Measurements from ENCODE around the gene MCRIP2. TPM values are rescaled to one million over a fixed set of nuclear protein-coding genes. Genes with fewer than 3 reads are reported as not detected.
A peak's percentile ranks its signal among the peaks of the same experiment; 100 is the strongest.
"Not testable (repeated sequence)": the region's sequence is repeated elsewhere in the genome, so short reads cannot be mapped to it uniquely, and the experiment has no call there.

MCRIP2 gene
- total RNA-seq, 2 donors from 2014 or later = 29.5 to 57.7 TPM

- Mint-ChIP-seq H3K27ac (no peak overlapping the region), H3K27me3 (no peaks in the 10 kb centered on the region), H3K36me3 (no peaks in the 10 kb centered on the region), H3K4me3 (no peak overlapping the region), H3K9me3 (no peaks in the 10 kb centered on the region), H3K4me1 (ENCODE audit: low read depth in 2 of 2) (peaks cover 4 to 12% of the 10 kb centered on the region in 2 donors)
- DNase-seq (ENCODE audit: low spot score) = no peak
- no peak for ATAC-seq
These were observed 44.3 kb downstream of the MCRIP2 start for GRCh38 chr16:685967-686366.

GRCh38 chr16:686459-687260 lies 45.0 kb downstream of the MCRIP2 start:
- no peaks in the 10 kb centered on the region for H3K9me3 Mint-ChIP-seq
- no peak overlapping the region for H3K27ac Mint-ChIP-seq
- no peaks in the 10 kb centered on the region for H3K27me3 Mint-ChIP-seq
- no peak for DNase-seq (ENCODE audit: low spot score)
- H3K36me3 Mint-ChIP-seq = no peaks in the 10 kb centered on the region
- H3K4me1 Mint-ChIP-seq (ENCODE audit: low read depth in 2 of 2) = peaks cover 4 to 10% of the 10 kb centered on the region in 2 donors
- ATAC-seq = no peak
- H3K4me3 Mint-ChIP-seq = no peak overlapping the region

- ATAC-seq = no peak
- Mint-ChIP-seq H3K27ac (no peak overlapping the region), H3K4me1 (ENCODE audit: low read depth in 2 of 2) (peaks cover 2 to 10% of the 10 kb centered on the region in 2 donors), H3K36me3 (no peaks in the 10 kb centered on the region), H3K4me3 (no peak overlapping the region), H3K27me3 (peaks cover 0 to 3% of the 10 kb centered on the region in 2 donors), H3K9me3 (no peaks in the 10 kb centered on the region)
- no peak for DNase-seq (ENCODE audit: low spot score)
These were observed 45.9 kb downstream of the MCRIP2 start for GRCh38 chr16:687499-687898.

GRCh38 chr16:689175-689897 lies 47.7 kb downstream of the MCRIP2 start:
- H3K36me3 Mint-ChIP-seq = no peaks in the 10 kb centered on the region
- DNase-seq (ENCODE audit: low spot score) (no peak), ATAC-seq (no peak)
- peaks cover 0 to 6% of the 10 kb centered on the region in 2 donors for H3K27me3 Mint-ChIP-seq
- peaks cover 0 to 10% of the 10 kb centered on the region in 2 donors for H3K4me1 Mint-ChIP-seq (ENCODE audit: low read depth in 2 of 2)
- H3K9me3 Mint-ChIP-seq = no peaks in the 10 kb centered on the region
- H3K4me3 Mint-ChIP-seq = peak overlapping the region; percentile 92
- H3K27ac Mint-ChIP-seq = peak overlapping the region; percentile 76 to 90

DNA sequence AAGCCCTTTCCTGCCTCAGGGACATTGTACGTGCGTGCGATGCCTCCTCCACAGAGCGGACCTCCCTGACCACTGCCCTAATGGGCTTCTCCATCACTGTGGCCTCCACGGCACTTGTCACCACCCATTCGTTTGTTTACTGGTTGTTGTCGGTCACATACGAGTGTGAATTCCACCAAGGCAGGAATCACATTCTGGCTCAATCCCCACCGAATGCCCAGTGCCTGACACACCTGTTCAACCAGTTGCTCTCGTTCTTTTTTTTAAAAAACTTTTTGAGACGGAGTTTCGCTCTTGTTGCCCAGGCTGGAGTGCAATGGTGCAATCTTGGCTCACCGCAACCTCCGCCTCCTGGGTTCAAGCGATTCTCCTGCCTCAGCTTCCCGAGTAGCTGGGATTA lies 49.6 kb downstream of the MCRIP2 start:
- Mint-ChIP-seq H3K4me3 (peak overlapping the region; percentile 60), H3K4me1 (ENCODE audit: low read depth in 2 of 2) (peaks cover 3 to 10% of the 10 kb centered on the region in 2 donors), H3K27ac (peak overlapping the region; percentile 76 to 90)
- not testable (repeated sequence) for H3K36me3 Mint-ChIP-seq; H3K9me3 Mint-ChIP-seq; ATAC-seq; DNase-seq (ENCODE audit: low spot score); H3K27me3 Mint-ChIP-seq

DNA sequence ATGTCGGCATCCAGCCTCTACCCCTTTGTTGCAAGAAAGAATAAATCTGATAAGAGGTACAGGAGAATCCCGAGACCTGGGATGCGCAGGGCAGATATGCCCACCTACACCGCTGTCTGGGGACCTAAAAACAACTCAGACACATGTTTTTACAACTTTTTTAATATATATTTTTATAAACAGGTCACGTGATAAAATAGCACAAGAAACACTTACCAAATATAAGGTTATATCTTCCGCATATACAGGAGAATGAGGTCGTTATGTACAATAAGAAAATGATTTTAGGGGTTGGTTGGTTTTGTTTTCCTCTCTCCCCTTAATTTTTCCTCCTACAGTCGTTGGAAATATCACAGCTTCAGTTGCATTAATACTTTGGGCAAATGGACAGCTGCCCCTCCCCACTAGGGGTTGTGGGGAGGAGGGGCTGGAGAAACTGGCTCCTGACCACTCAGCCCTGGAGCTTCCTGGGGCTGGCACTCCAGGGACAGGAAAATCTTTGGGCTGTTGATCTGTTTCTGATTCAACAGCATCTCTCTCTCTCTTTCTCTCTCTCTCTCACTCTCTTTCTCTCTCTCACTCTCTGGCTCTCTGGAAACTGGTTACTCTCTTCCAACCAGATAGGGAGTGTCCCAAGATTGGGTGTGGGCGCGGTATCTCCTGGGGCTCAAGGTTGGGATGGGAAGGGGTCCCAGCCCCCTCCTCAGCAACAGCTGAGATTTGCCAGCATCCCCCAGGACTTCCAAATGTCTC lies 50.9 kb downstream of the MCRIP2 start:
- peak overlapping the region; percentile 35 for H3K4me3 Mint-ChIP-seq
- DNase-seq (ENCODE audit: low spot score) (no peak), ATAC-seq (no peak)
- no peak overlapping the region for H3K27ac Mint-ChIP-seq
- H3K4me1 Mint-ChIP-seq (ENCODE audit: low read depth in 2 of 2) = peaks cover 3 to 10% of the 10 kb centered on the region in 2 donors
- H3K9me3 Mint-ChIP-seq = no peaks in the 10 kb centered on the region
- peaks cover 0 to 8% of the 10 kb centered on the region in 2 donors for H3K27me3 Mint-ChIP-seq
- H3K36me3 Mint-ChIP-seq = no peaks in the 10 kb centered on the region

DNA sequence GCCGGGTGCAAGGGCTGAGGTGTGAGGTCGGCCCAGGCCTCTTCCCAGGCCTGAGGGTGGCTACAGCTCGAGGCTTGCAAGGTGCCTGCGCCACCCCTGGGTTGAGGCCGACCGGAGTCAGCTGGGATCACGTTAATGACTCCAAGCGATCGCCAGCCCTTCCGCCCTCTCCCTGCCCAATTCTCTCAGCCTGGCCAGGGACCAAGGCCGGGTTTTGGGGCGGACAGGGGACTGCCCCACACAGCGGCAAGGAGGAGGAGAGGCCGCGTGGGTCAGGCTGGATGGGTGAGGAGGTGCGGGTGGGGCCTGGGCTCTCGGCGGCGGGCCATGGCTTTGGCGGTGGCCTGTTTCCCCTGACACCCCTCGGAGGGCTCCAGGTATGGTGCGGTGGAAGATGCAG lies 51.7 kb downstream of the MCRIP2 start:
- Mint-ChIP-seq H3K4me1 (ENCODE audit: low read depth in 2 of 2) (peaks cover 3 to 10% of the 10 kb centered on the region in 2 donors), H3K4me3 (no peak overlapping the region), H3K27me3 (peaks cover 0 to 8% of the 10 kb centered on the region in 2 donors), H3K36me3 (no peaks in the 10 kb centered on the region), H3K27ac (no peak overlapping the region), H3K9me3 (no peaks in the 10 kb centered on the region)
- DNase-seq (ENCODE audit: low spot score) (no peak), ATAC-seq (no peak)

- Mint-ChIP-seq H3K27ac (no peak overlapping the region), H3K4me1 (ENCODE audit: low read depth in 2 of 2) (peaks cover 3 to 10% of the 10 kb centered on the region in 2 donors), H3K9me3 (no peaks in the 10 kb centered on the region), H3K27me3 (peaks cover 0 to 8% of the 10 kb centered on the region in 2 donors), H3K36me3 (no peaks in the 10 kb centered on the region), H3K4me3 (no peak overlapping the region)
- no peak for DNase-seq (ENCODE audit: low spot score)
- ATAC-seq = no peak
These were observed 52.1 kb downstream of the MCRIP2 start for GRCh38 chr16:693766-694165.

DNA sequence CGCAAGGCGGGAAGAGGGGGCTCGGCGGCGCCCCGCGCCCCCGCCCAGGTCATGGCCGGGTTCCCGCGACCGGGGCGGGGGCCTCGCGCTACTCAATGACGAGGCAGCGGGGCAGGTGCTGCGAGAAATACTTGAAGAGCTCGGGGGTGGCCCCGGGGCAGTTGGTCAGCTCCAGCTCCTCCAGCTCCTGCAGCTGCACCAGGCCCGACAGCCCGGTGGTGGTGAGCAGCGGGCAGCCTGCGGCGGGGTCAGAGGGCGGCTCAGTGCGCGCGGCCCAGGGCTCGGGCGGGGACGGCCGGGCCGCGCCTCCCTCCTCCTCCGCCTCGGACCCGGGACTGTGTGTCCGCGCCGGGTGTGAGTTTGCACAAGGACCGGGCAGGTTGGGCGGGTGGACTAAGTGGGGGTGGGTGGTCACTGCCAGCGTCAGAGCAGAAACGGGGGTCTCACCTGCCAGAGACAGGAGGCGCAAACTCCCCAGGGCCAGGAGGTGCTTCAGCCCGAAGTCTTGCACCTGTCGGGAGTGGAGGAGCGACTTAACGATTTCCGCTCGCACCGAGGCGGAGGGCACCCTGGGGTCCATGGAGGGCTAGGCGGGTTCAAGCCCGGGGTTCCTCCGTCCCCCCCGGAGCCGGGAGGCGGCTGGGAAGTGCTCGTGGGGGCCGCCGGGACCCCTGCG lies 52.7 kb downstream of the MCRIP2 start:
- Mint-ChIP-seq H3K9me3 (no peaks in the 10 kb centered on the region), H3K27me3 (peaks cover 0 to 8% of the 10 kb centered on the region in 2 donors), H3K4me1 (ENCODE audit: low read depth in 2 of 2) (peaks cover 3 to 10% of the 10 kb centered on the region in 2 donors), H3K27ac (no peak overlapping the region), H3K4me3 (no peak overlapping the region), H3K36me3 (no peaks in the 10 kb centered on the region)
- no peak for DNase-seq (ENCODE audit: low spot score)
- no peak for ATAC-seq

- Mint-ChIP-seq H3K9me3 (no peaks in the 10 kb centered on the region), H3K36me3 (no peaks in the 10 kb centered on the region), H3K4me1 (ENCODE audit: low read depth in 2 of 2) (peaks cover 3 to 10% of the 10 kb centered on the region in 2 donors), H3K27ac (no peak overlapping the region), H3K4me3 (no peak overlapping the region), H3K27me3 (peaks cover 0 to 8% of the 10 kb centered on the region in 2 donors)
- DNase-seq (ENCODE audit: low spot score) = no peak
- ATAC-seq = no peak
These were observed 53.3 kb downstream of the MCRIP2 start for GRCh38 chr16:694863-695354.

DNA sequence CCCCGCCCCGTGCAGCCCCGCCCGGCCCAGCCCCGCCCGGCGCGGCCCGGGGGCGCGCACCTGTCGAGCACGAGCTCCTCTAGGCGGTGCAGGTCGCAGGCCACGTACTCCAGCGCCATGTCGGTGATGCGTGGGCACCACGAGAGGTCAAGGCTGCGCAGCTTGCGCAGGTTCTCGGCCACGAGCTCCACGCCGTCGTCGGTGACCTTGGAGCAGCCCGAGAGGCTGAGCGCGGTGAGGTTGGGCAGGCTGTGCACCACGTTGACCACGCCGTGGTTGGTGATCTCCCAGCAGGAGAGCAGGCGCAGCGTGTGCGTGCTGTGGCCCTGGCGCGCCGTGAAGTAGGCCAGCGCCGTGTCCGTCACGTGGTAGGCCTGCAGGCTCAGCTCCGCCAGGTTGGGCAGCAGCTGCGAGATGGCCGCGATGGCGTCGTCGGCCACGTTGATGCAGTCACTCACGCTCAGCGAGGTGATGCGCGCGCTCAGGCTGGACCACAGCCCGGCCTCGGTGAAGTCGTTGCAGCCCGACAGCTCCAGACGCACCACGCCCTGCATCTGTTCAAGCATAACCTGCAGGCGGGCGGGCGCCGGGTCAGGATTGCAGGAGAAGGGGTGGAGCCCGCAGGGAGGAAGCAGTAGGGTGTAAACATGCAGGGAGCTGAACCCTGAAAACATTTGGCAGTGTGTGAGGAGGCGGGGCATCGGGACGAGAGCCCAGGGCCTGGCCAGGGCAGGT lies 53.9 kb downstream of the MCRIP2 start:
- H3K36me3 Mint-ChIP-seq = no peaks in the 10 kb centered on the region
- peaks cover 3 to 7% of the 10 kb centered on the region in 2 donors for H3K4me1 Mint-ChIP-seq (ENCODE audit: low read depth in 2 of 2)
- H3K27me3 Mint-ChIP-seq = peaks cover 0 to 8% of the 10 kb centered on the region in 2 donors
- peak overlapping the region; percentile 49 for H3K4me3 Mint-ChIP-seq
- H3K9me3 Mint-ChIP-seq = no peaks in the 10 kb centered on the region
- ATAC-seq (peak; percentile 56 to 78), DNase-seq (ENCODE audit: low spot score) (no peak)
- H3K27ac Mint-ChIP-seq = no peak overlapping the region
